H1 (cell line): Measurements from ENCODE around the gene NELFCD. TPM values are rescaled to one million over a fixed set of nuclear protein-coding genes. Genes with fewer than 3 reads are reported as not detected.

Experiments
- CTCF ChIA-PET: fragments of 300-600 bp; sonication (Branson Sonifier 250); formaldehyde crosslinking; loops from one replicate; lab custom pipeline; 2021; ENCODE audit not compliant: partially characterized antibody; lab: Charles Lee
- POLR2A ChIA-PET: fragments of 300-600 bp; sonication (Branson Sonifier 250); formaldehyde crosslinking; loops from one replicate; lab custom pipeline; 2021; ENCODE audit warnings: inconsistent platforms; ENCODE audit not compliant: partially characterized antibody; lab: Charles Lee
- DNase-seq, 2 experiments: peaks; one replicate each; pipeline versions ENCODE4 v3.0.0 to v3.0.0-alpha.2; 2010 to 2022; ENCODE audit warnings: low spot score in 2 of 2, low read depth in 1 of 2, mixed read lengths in 1 of 2
- FAIRE-seq: peaks from 2 replicates; lab custom pipeline; 2011; peaks lifted over from hg19 to GRCh38; lab: Jason Lieb, UNC
- H2AFZ ChIP-seq: 2 replicates; pipeline ENCODE4 v1.8.1; 2012; ENCODE audit warnings: low read length, inconsistent platforms
- H2AK5ac ChIP-seq: 2 replicates; pipeline ENCODE4 v1.6.1; 2013; ENCODE audit warnings: low read depth, low read length
- H2BK120ac ChIP-seq: replicated peaks from 2 replicates; pipeline ENCODE3; 2013; ENCODE audit warnings: low read depth, low read length, inconsistent platforms
- H2BK12ac ChIP-seq: 2 replicates; pipeline ENCODE4 v1.6.1; 2013; ENCODE audit warnings: low read depth, low read length
- H2BK15ac ChIP-seq: 2 replicates; pipeline ENCODE4 v1.6.1; 2013; ENCODE audit warnings: low read length
- H2BK20ac ChIP-seq: 2 replicates; pipeline ENCODE4 v1.6.1; 2013; ENCODE audit warnings: low read length
- H2BK5ac ChIP-seq: 2 replicates; pipeline ENCODE4 v1.6.1; 2013; ENCODE audit warnings: low read depth, low read length
- H3K14ac ChIP-seq: 2 replicates; pipeline ENCODE4 v1.6.1; 2013; ENCODE audit warnings: inconsistent platforms; ENCODE audit not compliant: insufficient read length
- H3K18ac ChIP-seq: 2 replicates; pipeline ENCODE4 v1.6.1; 2013; ENCODE audit warnings: low read length; ENCODE audit errors: extremely low read depth
- H3K23ac ChIP-seq: 2 replicates; pipeline ENCODE4 v1.6.1; 2013; ENCODE audit warnings: inconsistent platforms; ENCODE audit not compliant: insufficient read length
- H3K23me2 ChIP-seq: 2 replicates; pipeline ENCODE4 v1.6.1; 2013; ENCODE audit warnings: low read depth, low read length
- H3K27ac ChIP-seq: 2 replicates; pipeline ENCODE4 v1.6.1; 2011; ENCODE audit warnings: low read depth, low read length, inconsistent platforms
- H3K27me3 ChIP-seq, 4 experiments: replicated peaks in 1 of 4; 1 replicate in 1 of 4; 2 replicates in 3 of 4; pipeline versions ENCODE4 v1.6.1 to v1.8.1; 2011 to 2013; ENCODE audit warnings: low read length in 3 of 4, mild to moderate bottlenecking in 3 of 4, inconsistent platforms in 2 of 4, mixed read lengths in 2 of 4, moderate library complexity in 1 of 4; ENCODE audit not compliant: control insufficient read depth in 3 of 4, insufficient read depth in 3 of 4; ENCODE audit errors: extremely low read depth in 1 of 4
- H3K36me3 ChIP-seq, 4 experiments: 2 replicates each; pipeline versions ENCODE4 v1.6.1 to v1.8.1; 2011 to 2013; ENCODE audit warnings: mild to moderate bottlenecking in 4 of 4, low read length in 3 of 4, moderate library complexity in 2 of 4, control low read depth in 1 of 4, inconsistent platforms in 1 of 4; ENCODE audit not compliant: insufficient read depth in 4 of 4, control insufficient read depth in 2 of 4
- H3K4ac ChIP-seq: replicated peaks from 2 replicates; pipeline ENCODE3; 2013; ENCODE audit warnings: low read length, low read depth, mixed read lengths, inconsistent platforms; ENCODE audit not compliant: insufficient read length
- H3K4me1 ChIP-seq, 4 experiments: replicated peaks in 1 of 4; 1 replicate in 1 of 4; 2 replicates in 3 of 4; pipeline versions ENCODE4 v1.6.1 to v1.8.1; 2011 to 2013; ENCODE audit warnings: low read length in 3 of 4, inconsistent platforms in 2 of 4, mixed read lengths in 1 of 4; ENCODE audit not compliant: insufficient read depth in 4 of 4, control insufficient read depth in 3 of 4
- H3K4me2 ChIP-seq, 2 experiments: 2 replicates each; pipeline versions ENCODE4 v1.6.1 to v1.8.1; 2011 to 2013; ENCODE audit warnings: low read depth in 2 of 2, low read length in 2 of 2, control low read depth in 1 of 2, inconsistent platforms in 1 of 2, mild to moderate bottlenecking in 1 of 2; ENCODE audit not compliant: insufficient read depth in 1 of 2
- H3K4me3 ChIP-seq, 4 experiments: fragments of 200-600, 300-600 bp in 1 of 4; sonication (generic), shearing (Covaris generic), sonication (Bioruptor Twin) in 1 of 4; 2 replicates each; pipeline versions ENCODE4 v1.5.1 to v1.8.1; 2011 to 2016; ENCODE audit warnings: low read length in 4 of 4, low read depth in 3 of 4, control low read depth in 2 of 4, inconsistent platforms in 2 of 4, mild to moderate bottlenecking in 2 of 4, mixed read lengths in 1 of 4, moderate library complexity in 1 of 4; ENCODE audit not compliant: insufficient read depth in 2 of 4; ENCODE audit errors: extremely low read depth in 1 of 4
- H3K56ac ChIP-seq: replicated peaks from 2 replicates; pipeline ENCODE3; 2013; ENCODE audit warnings: low read depth, mild to moderate bottlenecking, mixed read lengths, low read length, inconsistent platforms; ENCODE audit not compliant: insufficient read length
- H3K79me1 ChIP-seq: 2 replicates; pipeline ENCODE4 v1.6.1; 2013; ENCODE audit warnings: low read depth, low read length, control low read depth
- H3K79me2 ChIP-seq, 2 experiments: 2 replicates each; pipeline versions ENCODE4 v1.6.1 to v1.8.1; 2012 to 2013; ENCODE audit warnings: low read length in 2 of 2, mild to moderate bottlenecking in 2 of 2, inconsistent platforms in 1 of 2; ENCODE audit not compliant: insufficient read depth in 2 of 2, control insufficient read depth in 1 of 2
- H3K9ac ChIP-seq, 4 experiments: replicated peaks in 1 of 4; 1 replicate in 1 of 4; 2 replicates in 3 of 4; pipeline versions ENCODE4 v1.6.1 to v1.8.1; 2011 to 2013; ENCODE audit warnings: low read depth in 3 of 4, low read length in 3 of 4, control low read depth in 2 of 4, mild to moderate bottlenecking in 2 of 4, moderate library complexity in 2 of 4, inconsistent platforms in 1 of 4; ENCODE audit errors: extremely low read depth in 1 of 4
- H3K9me3 ChIP-seq, 2 experiments: 2 replicates each; pipeline versions ENCODE4 v1.6.1 to v1.8.1; 2012 to 2013; ENCODE audit warnings: mild to moderate bottlenecking in 2 of 2, moderate library complexity in 2 of 2, control low read depth in 1 of 2, inconsistent platforms in 1 of 2, low read depth in 1 of 2, low read length in 1 of 2, mixed read lengths in 1 of 2; ENCODE audit not compliant: insufficient read depth in 2 of 2
- H4K20me1 ChIP-seq, 2 experiments: replicated peaks in 1 of 2; 2 replicates each; pipeline versions ENCODE3 to v1.8.1; 2011 to 2013; ENCODE audit warnings: inconsistent platforms in 2 of 2, low read length in 2 of 2, mild to moderate bottlenecking in 1 of 2; ENCODE audit not compliant: insufficient read depth in 2 of 2, control insufficient read depth in 1 of 2
- H4K5ac ChIP-seq: 2 replicates; pipeline ENCODE4 v1.6.1; 2013; ENCODE audit warnings: low read length, low read depth, mixed read lengths, inconsistent platforms; ENCODE audit not compliant: insufficient read length
- H4K8ac ChIP-seq: 2 replicates; pipeline ENCODE4 v1.8.0; 2013; ENCODE audit warnings: mild to moderate bottlenecking, moderate library complexity, low read length, inconsistent platforms; ENCODE audit not compliant: insufficient read depth; ENCODE audit errors: extremely low read depth
- H4K91ac ChIP-seq: replicated peaks from 2 replicates; pipeline ENCODE3; 2013; ENCODE audit warnings: low read length, mixed read lengths, inconsistent platforms; ENCODE audit not compliant: insufficient read length
- EZH2 ChIP-seq: fragments of 200-600 bp; sonication (generic); IDR thresholded peaks from 2 replicates; pipeline ENCODE4 v1.7.1; 2012; ENCODE audit warnings: low read depth, mild to moderate bottlenecking, moderate library complexity, low read length, inconsistent platforms; ENCODE audit not compliant: severe bottlenecking
- JUND ChIP-seq: IDR thresholded peaks from 2 replicates; pipeline ENCODE4 v1.6.1; 2011; ENCODE audit warnings: mild to moderate bottlenecking, improper control_type of control experiment, low read length
- NANOG ChIP-seq: IDR thresholded peaks from 2 replicates; pipeline ENCODE4 v1.6.1; 2011; ENCODE audit warnings: low read length, low read depth, mild to moderate bottlenecking, inconsistent platforms; ENCODE audit not compliant: insufficient read depth, poor library complexity, severe bottlenecking
- POLR2AphosphoS5 ChIP-seq: IDR thresholded peaks from 2 replicates; pipeline ENCODE4 v1.6.1; 2011; ENCODE audit warnings: low read depth, low read length
- RXRA ChIP-seq: IDR thresholded peaks from 2 replicates; pipeline ENCODE4 v1.6.1; 2011; ENCODE audit warnings: low read depth, mild to moderate bottlenecking, low read length, moderate library complexity; ENCODE audit not compliant: insufficient read depth
- SAP30 ChIP-seq: fragments of 300-600 bp; sonication (generic); IDR thresholded peaks from 2 replicates; pipeline ENCODE4 v1.7.1; 2012; ENCODE audit warnings: low read length, moderate library complexity, mild to moderate bottlenecking, inconsistent platforms; ENCODE audit not compliant: insufficient read depth, insufficient replicate concordance
- SIRT6 ChIP-seq: IDR thresholded peaks from one replicate; pipeline ENCODE4 v1.7.1; 2012; ENCODE audit warnings: low read length, inconsistent platforms
- SP4 ChIP-seq: IDR thresholded peaks from 2 replicates; pipeline ENCODE4 v1.6.1; 2012; ENCODE audit warnings: low read length, inconsistent platforms
- TAF1 ChIP-seq: IDR thresholded peaks from 2 replicates; pipeline ENCODE4 v1.6.1; 2011; ENCODE audit warnings: mild to moderate bottlenecking, low read depth, low read length
- YY1 ChIP-seq: IDR thresholded peaks from 2 replicates; pipeline ENCODE4 v1.6.1; 2011; ENCODE audit warnings: low read depth, mild to moderate bottlenecking, low read length
- WGBS, 2 experiments: shearing (Covaris generic) in 1 of 2; methylation state at CpG; one replicate each; pipeline versions ENCODE4 v1.1.6 to v1.1.7; 2013 to 2015; ENCODE audit warnings: low lambda C conversion rate in 2 of 2, mixed read lengths in 2 of 2, inconsistent platforms in 1 of 2, low coverage in 1 of 2, missing lambda C conversion rate in 1 of 2; ENCODE audit not compliant: insufficient replicate concordance in 2 of 2, insufficient coverage in 1 of 2, insufficient read length in 1 of 2; ENCODE audit errors: extremely low coverage in 1 of 2, missing lambda C conversion rate in 1 of 2; 5-methylcytosine and 5-hydroxymethylcytosine counted together
- polyA plus RNA-seq, 7 experiments: library from polyadenylated mRNA; depleted of rRNA in 3 of 7; stranded (reverse) in 5 of 7; unstranded in 2 of 7; fragments of >200 nt in 5 of 7; fragments of 200-250 nt in 2 of 7; gene quantifications; 1 replicate in 5 of 7; 2 replicates in 1 of 7; 4 replicates in 1 of 7; pipeline versions ENCODE4 v1.2.1 to v1.2.3, GENCODE V29; 2011 to 2013; ENCODE audit warnings: missing spikeins in 2 of 7, mixed read lengths in 2 of 7
- total RNA-seq: library from RNA; stranded (reverse); fragmentation: NEBNext Ultra II Directional; extraction: Animal tissue kit (Norgen Biotek cat#: 25700); gene quantifications from 2 replicates; pipeline ENCODE4 v1.2.1, GENCODE V29; 2021
- TF ChIP-seq, protein P1 (sequence below): IDR thresholded peaks from 2 replicates; pipeline ENCODE4 v1.6.1; 2011; ENCODE audit warnings: low read depth, mild to moderate bottlenecking, low read length; ENCODE audit not compliant: insufficient read depth
- TF ChIP-seq, protein P2 (sequence below): IDR thresholded peaks from 2 replicates; pipeline ENCODE4 v1.6.1; 2012; ENCODE audit warnings: low read length, inconsistent platforms

The NELFCD gene
- total and polyA plus RNA-seq, 2 of the 8 experiments (the other 6 are each of a cell fraction or from before 2014, with no cell fraction given), result 35.5 to 59.6 TPM

DNA sequence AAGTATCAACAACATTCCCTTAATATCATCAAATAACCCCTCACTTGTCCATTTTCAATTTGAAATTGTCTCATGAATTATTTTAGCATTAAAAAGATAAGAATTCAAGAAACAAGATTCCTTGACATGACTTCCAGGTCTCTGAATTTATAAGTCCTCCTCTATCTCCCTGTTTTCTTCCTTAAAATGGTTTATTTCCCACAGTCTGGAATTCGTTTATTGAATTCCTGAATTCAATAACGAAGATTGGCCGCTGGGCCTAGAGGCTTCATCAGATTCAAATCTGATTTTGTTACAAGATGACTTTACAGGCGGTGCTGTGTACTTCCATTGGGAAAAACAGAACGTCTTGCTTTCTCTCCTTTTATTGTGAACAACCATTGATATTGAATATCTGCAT is 48.9 kb upstream of the NELFCD start:
- ChIA-PET POLR2A (no interaction called here), CTCF (no interaction called here)
- no peak overlapping the region for H3K23ac ChIP-seq
- no peak overlapping the region for H2AK5ac ChIP-seq
- no peak overlapping the region for H3K56ac ChIP-seq
- H4K91ac ChIP-seq, result no peak overlapping the region
- no peaks in the 10 kb centered on the region for H3K79me1 ChIP-seq
- FAIRE-seq (no peak), DNase-seq (no peak)
- H3K36me3 ChIP-seq, result no peaks in the 10 kb centered on the region
- H3K23me2 ChIP-seq, result no peaks in the 10 kb centered on the region; the same call in 1 of the 2 replicates
- H3K14ac ChIP-seq, result no peak overlapping the region
- no peak for TF ChIP-seq RXRA
- TF ChIP-seq POLR2AphosphoS5, result no peak
- TF ChIP-seq, protein P1, sequence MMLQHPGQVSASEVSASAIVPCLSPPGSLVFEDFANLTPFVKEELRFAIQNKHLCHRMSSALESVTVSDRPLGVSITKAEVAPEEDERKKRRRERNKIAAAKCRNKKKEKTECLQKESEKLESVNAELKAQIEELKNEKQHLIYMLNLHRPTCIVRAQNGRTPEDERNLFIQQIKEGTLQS, result no peak
- TF ChIP-seq, protein P2, sequence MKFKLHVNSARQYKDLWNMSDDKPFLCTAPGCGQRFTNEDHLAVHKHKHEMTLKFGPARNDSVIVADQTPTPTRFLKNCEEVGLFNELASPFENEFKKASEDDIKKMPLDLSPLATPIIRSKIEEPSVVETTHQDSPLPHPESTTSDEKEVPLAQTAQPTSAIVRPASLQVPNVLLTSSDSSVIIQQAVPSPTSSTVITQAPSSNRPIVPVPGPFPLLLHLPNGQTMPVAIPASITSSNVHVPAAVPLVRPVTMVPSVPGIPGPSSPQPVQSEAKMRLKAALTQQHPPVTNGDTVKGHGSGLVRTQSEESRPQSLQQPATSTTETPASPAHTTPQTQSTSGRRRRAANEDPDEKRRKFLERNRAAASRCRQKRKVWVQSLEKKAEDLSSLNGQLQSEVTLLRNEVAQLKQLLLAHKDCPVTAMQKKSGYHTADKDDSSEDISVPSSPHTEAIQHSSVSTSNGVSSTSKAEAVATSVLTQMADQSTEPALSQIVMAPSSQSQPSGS, result no peak
- TF ChIP-seq SP4, result no peak
- TF ChIP-seq EZH2, result no peak
- no peak for TF ChIP-seq JUND
- TF ChIP-seq SAP30, result no peak
- TF ChIP-seq NANOG, result no peak
- no peak for TF ChIP-seq SIRT6
- no peak for TF ChIP-seq YY1
- TF ChIP-seq TAF1, result no peak
- WGBS, 2 experiments, result 85% methylated on average over 5 of the region's 5 CpGs; no CpG with 5 or more reads in 1 of the 2 experiments
- H3K9me3 ChIP-seq, result no peaks in the 10 kb centered on the region; a peak in 1 of 4 replicates
- H3K4me3 ChIP-seq, result no peak overlapping the region
- no peak overlapping the region for H3K4ac ChIP-seq
- H3K18ac ChIP-seq, result no peak overlapping the region
- H4K8ac ChIP-seq, result no peak overlapping the region
- no peaks in the 10 kb centered on the region for H3K27me3 ChIP-seq
- H3K9ac ChIP-seq, result no peak overlapping the region
- no peak overlapping the region for H2BK12ac ChIP-seq
- H3K79me2 ChIP-seq, result no peaks in the 10 kb centered on the region
- H3K4me1 ChIP-seq, result no peaks in the 10 kb centered on the region
- no peak overlapping the region for H3K4me2 ChIP-seq
- no peak overlapping the region for H2AFZ ChIP-seq
- H2BK120ac ChIP-seq, result no peak overlapping the region
- H2BK20ac ChIP-seq, result no peak overlapping the region
- H2BK5ac ChIP-seq, result no peak overlapping the region
- no peak overlapping the region for H4K5ac ChIP-seq
- no peaks in the 10 kb centered on the region for H4K20me1 ChIP-seq
- no peak overlapping the region for H2BK15ac ChIP-seq
- H3K27ac ChIP-seq, result no peak overlapping the region
